ENCODE data around the gene MFSD12. TPM values are rescaled to one million over a fixed set of nuclear protein-coding genes. Genes with fewer than 3 reads are reported as not detected.

The MFSD12 gene
- polyA plus RNA-seq, 1 donor from 2014 or later: 38.5 TPM

- Histone ChIP-seq H3K27ac (ENCODE audit: low read length) (no peak overlapping the region), H3K4me2 (ENCODE audit: low read length) (no peak overlapping the region), H3K9me2 (ENCODE audit: insufficient read depth, low read length) (no peaks in the 10 kb centered on the region), H3K9me3 (ENCODE audit: low read length) (no peaks in the 10 kb centered on the region), H3F3A (ENCODE audit: insufficient read depth, low read length, poor library complexity, severe bottlenecking) (no peaks in the 10 kb centered on the region), H3K4me3 (ENCODE audit: low read length) (no peak overlapping the region), H3K9ac (ENCODE audit: low read length) (no peak overlapping the region), H3K79me2 (replicated peaks; ENCODE audit: insufficient read depth, low read length) (peaks cover 21% of the 10 kb centered on the region), H3K27me3 (ENCODE audit: insufficient read depth, low read depth, low read length) (no peaks in the 10 kb centered on the region), H2AFZ (ENCODE audit: low read depth, low read length) (no peak overlapping the region), H3K36me3 (ENCODE audit: insufficient read depth, low read length) (no peaks in the 10 kb centered on the region), H4K20me1 (ENCODE audit: insufficient read depth) (no peaks in the 10 kb centered on the region)
- TF ChIP-seq MXI1 (conservative IDR thresholded peaks at IDR 0.05; ENCODE audit: poor library complexity, severe bottlenecking) (no peak), SMC3 (conservative IDR thresholded peaks at IDR 0.05; ENCODE audit: poor library complexity) (no peak), TAF1 (IDR thresholded peaks at IDR 0.05; ENCODE audit: low read depth) (no peak), CTCF (IDR thresholded peaks at IDR 0.05; ENCODE audit: poor library complexity, severe bottlenecking) (no peak), EZH2 (IDR thresholded peaks at IDR 0.05; ENCODE audit: borderline replicate concordance, insufficient read depth, low read length, poor library complexity, severe bottlenecking) (no peak), POLR2AphosphoS5 (IDR thresholded peaks at IDR 0.05) (no peak), EP300 (conservative IDR thresholded peaks at IDR 0.05; ENCODE audit: poor library complexity, severe bottlenecking) (no peak), RAD21 (conservative IDR thresholded peaks at IDR 0.05) (no peak)
- TF ChIP-seq, protein P1, sequence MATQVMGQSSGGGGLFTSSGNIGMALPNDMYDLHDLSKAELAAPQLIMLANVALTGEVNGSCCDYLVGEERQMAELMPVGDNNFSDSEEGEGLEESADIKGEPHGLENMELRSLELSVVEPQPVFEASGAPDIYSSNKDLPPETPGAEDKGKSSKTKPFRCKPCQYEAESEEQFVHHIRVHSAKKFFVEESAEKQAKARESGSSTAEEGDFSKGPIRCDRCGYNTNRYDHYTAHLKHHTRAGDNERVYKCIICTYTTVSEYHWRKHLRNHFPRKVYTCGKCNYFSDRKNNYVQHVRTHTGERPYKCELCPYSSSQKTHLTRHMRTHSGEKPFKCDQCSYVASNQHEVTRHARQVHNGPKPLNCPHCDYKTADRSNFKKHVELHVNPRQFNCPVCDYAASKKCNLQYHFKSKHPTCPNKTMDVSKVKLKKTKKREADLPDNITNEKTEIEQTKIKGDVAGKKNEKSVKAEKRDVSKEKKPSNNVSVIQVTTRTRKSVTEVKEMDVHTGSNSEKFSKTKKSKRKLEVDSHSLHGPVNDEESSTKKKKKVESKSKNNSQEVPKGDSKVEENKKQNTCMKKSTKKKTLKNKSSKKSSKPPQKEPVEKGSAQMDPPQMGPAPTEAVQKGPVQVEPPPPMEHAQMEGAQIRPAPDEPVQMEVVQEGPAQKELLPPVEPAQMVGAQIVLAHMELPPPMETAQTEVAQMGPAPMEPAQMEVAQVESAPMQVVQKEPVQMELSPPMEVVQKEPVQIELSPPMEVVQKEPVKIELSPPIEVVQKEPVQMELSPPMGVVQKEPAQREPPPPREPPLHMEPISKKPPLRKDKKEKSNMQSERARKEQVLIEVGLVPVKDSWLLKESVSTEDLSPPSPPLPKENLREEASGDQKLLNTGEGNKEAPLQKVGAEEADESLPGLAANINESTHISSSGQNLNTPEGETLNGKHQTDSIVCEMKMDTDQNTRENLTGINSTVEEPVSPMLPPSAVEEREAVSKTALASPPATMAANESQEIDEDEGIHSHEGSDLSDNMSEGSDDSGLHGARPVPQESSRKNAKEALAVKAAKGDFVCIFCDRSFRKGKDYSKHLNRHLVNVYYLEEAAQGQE (IDR thresholded peaks at IDR 0.05; ENCODE audit: borderline replicate concordance): no peak
Measured at GRCh38 chr19:3501780-3502179, 55.6 kb downstream of the MFSD12 start.

GRCh38 chr19:3500429-3501101 is 56.8 kb downstream of the MFSD12 start, which contains the start of gene DOHH:
Gene DOHH (minus strand): TSS chr19:3500674. CDS start chr19:3496814, 3,860 bp downstream.
- no peaks in the 10 kb centered on the region for H3K36me3 ChIP-seq (ENCODE audit: insufficient read depth, low read length)
- peak; percentile 25 for TF ChIP-seq CTCF (IDR thresholded peaks at IDR 0.05; ENCODE audit: poor library complexity, severe bottlenecking)
- TF ChIP-seq EZH2 (IDR thresholded peaks at IDR 0.05; ENCODE audit: borderline replicate concordance, insufficient read depth, low read length, poor library complexity, severe bottlenecking): no peak
- TF ChIP-seq TAF1 (IDR thresholded peaks at IDR 0.05; ENCODE audit: low read depth): peak; percentile 99
- TF ChIP-seq POLR2AphosphoS5 (IDR thresholded peaks at IDR 0.05): peak; percentile 90
- no peak for TF ChIP-seq SMC3 (conservative IDR thresholded peaks at IDR 0.05; ENCODE audit: poor library complexity)
- peak; percentile 63 for TF ChIP-seq EP300 (conservative IDR thresholded peaks at IDR 0.05; ENCODE audit: poor library complexity, severe bottlenecking)
- peak; percentile 98 for TF ChIP-seq MXI1 (conservative IDR thresholded peaks at IDR 0.05; ENCODE audit: poor library complexity, severe bottlenecking)
- TF ChIP-seq, protein P1 (IDR thresholded peaks at IDR 0.05; ENCODE audit: borderline replicate concordance): peak; percentile 93
- TF ChIP-seq RAD21 (conservative IDR thresholded peaks at IDR 0.05): no peak
- no peaks in the 10 kb centered on the region for H3K9me3 ChIP-seq (ENCODE audit: low read length)

More at GRCh38 chr19:3500429-3501101, 56.8 kb downstream of the MFSD12 start, which contains the start of gene DOHH:
- peaks cover 15% of the 10 kb centered on the region for H3K79me2 ChIP-seq (replicated peaks; ENCODE audit: insufficient read depth, low read length)
- no peaks in the 10 kb centered on the region for H3K9me2 ChIP-seq (ENCODE audit: insufficient read depth, low read length)
- H2AFZ ChIP-seq (ENCODE audit: low read depth, low read length): peak within 1 kb of the TSS; percentile 90
- no peaks in the 10 kb centered on the region for H3F3A ChIP-seq (ENCODE audit: insufficient read depth, low read length, poor library complexity, severe bottlenecking)
- H3K4me2 ChIP-seq (ENCODE audit: low read length): peak within 1 kb of the TSS; percentile 69
- peak within 1 kb of the TSS; percentile 92 for H3K9ac ChIP-seq (ENCODE audit: low read length)
- peak within 1 kb of the TSS; percentile 84 for H3K4me3 ChIP-seq (ENCODE audit: low read length)
- H3K27me3 ChIP-seq (ENCODE audit: insufficient read depth, low read depth, low read length): no peaks in the 10 kb centered on the region
- peak within 1 kb of the TSS; percentile 95 for H3K27ac ChIP-seq (ENCODE audit: low read length)
- H4K20me1 ChIP-seq (ENCODE audit: insufficient read depth): no peaks in the 10 kb centered on the region
